Neural cell (in vitro differentiated cells): ENCODE results near the gene RHOT1.

Source experiments
- EP300 ChIP-seq: fragments of 450-650 bp; conservative IDR thresholded peaks from 2 replicates; pipeline ENCODE4 v1.6.1; 2014; ENCODE audit warnings: antibody characterized with exemption, mild to moderate bottlenecking, moderate library complexity; ENCODE audit not compliant: poor library complexity, severe bottlenecking
- EZH2 ChIP-seq: fragments of 200-600, 300-800 bp; shearing (Covaris generic), sonication (generic); IDR thresholded peaks from 2 replicates; pipeline ENCODE4 v1.6.1; 2014; ENCODE audit warnings: antibody characterized with exemption, low read length, borderline replicate concordance, mild to moderate bottlenecking; ENCODE audit not compliant: insufficient read depth, poor library complexity, severe bottlenecking
- POLR2AphosphoS5 ChIP-seq: IDR thresholded peaks from 2 replicates; pipeline ENCODE4 v1.6.1; 2012
- RAD21 ChIP-seq: fragments of 450-650 bp; conservative IDR thresholded peaks from 2 replicates; pipeline ENCODE4 v1.6.1; 2014; ENCODE audit warnings: antibody characterized with exemption, mild to moderate bottlenecking, moderate library complexity
- SMC3 ChIP-seq: fragments of 450-650 bp; conservative IDR thresholded peaks from 2 replicates; pipeline ENCODE4 v1.6.1; 2014; ENCODE audit warnings: antibody characterized with exemption, mild to moderate bottlenecking, moderate library complexity; ENCODE audit not compliant: poor library complexity
- TAF1 ChIP-seq: IDR thresholded peaks from 2 replicates; pipeline ENCODE4 v1.6.1; 2012; ENCODE audit warnings: low read depth
- TF ChIP-seq, protein P1 (sequence below): fragments of 450-650 bp; IDR thresholded peaks from 2 replicates; pipeline ENCODE4 v1.5.1; 2014; ENCODE audit warnings: antibody characterized with exemption, mild to moderate bottlenecking, moderate library complexity; ENCODE audit not compliant: poor library complexity, severe bottlenecking
- TF ChIP-seq, protein P2 (sequence below): IDR thresholded peaks from 2 replicates; pipeline ENCODE4 v1.6.1; 2012; ENCODE audit warnings: borderline replicate concordance

DNA sequence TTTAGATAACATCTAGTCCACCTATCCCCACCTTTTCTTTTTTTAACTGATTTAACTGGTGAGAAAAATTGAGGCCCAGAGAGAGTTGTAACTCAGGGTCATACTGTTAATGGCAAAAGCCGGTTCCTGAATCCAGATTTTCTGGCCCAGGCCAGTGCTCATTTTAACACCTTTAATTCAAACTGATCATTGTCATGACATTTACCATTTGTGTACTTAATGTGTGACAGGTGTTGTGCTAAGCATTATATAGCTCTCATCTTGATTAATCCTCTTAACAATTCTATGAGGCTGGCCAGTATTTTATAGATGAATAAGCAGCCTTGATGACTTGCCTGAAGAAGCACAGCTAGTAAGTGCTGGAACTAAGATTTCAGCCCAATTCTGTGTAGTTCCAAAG is 14.4 kb downstream of the RHOT1 start:
- TF ChIP-seq, protein P1, sequence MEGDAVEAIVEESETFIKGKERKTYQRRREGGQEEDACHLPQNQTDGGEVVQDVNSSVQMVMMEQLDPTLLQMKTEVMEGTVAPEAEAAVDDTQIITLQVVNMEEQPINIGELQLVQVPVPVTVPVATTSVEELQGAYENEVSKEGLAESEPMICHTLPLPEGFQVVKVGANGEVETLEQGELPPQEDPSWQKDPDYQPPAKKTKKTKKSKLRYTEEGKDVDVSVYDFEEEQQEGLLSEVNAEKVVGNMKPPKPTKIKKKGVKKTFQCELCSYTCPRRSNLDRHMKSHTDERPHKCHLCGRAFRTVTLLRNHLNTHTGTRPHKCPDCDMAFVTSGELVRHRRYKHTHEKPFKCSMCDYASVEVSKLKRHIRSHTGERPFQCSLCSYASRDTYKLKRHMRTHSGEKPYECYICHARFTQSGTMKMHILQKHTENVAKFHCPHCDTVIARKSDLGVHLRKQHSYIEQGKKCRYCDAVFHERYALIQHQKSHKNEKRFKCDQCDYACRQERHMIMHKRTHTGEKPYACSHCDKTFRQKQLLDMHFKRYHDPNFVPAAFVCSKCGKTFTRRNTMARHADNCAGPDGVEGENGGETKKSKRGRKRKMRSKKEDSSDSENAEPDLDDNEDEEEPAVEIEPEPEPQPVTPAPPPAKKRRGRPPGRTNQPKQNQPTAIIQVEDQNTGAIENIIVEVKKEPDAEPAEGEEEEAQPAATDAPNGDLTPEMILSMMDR, result no peak
- TF ChIP-seq POLR2AphosphoS5 (no peak), TAF1 (no peak), EP300 (no peak), EZH2 (no peak), SMC3 (no peak), RAD21 (no peak)
- TF ChIP-seq, protein P2, sequence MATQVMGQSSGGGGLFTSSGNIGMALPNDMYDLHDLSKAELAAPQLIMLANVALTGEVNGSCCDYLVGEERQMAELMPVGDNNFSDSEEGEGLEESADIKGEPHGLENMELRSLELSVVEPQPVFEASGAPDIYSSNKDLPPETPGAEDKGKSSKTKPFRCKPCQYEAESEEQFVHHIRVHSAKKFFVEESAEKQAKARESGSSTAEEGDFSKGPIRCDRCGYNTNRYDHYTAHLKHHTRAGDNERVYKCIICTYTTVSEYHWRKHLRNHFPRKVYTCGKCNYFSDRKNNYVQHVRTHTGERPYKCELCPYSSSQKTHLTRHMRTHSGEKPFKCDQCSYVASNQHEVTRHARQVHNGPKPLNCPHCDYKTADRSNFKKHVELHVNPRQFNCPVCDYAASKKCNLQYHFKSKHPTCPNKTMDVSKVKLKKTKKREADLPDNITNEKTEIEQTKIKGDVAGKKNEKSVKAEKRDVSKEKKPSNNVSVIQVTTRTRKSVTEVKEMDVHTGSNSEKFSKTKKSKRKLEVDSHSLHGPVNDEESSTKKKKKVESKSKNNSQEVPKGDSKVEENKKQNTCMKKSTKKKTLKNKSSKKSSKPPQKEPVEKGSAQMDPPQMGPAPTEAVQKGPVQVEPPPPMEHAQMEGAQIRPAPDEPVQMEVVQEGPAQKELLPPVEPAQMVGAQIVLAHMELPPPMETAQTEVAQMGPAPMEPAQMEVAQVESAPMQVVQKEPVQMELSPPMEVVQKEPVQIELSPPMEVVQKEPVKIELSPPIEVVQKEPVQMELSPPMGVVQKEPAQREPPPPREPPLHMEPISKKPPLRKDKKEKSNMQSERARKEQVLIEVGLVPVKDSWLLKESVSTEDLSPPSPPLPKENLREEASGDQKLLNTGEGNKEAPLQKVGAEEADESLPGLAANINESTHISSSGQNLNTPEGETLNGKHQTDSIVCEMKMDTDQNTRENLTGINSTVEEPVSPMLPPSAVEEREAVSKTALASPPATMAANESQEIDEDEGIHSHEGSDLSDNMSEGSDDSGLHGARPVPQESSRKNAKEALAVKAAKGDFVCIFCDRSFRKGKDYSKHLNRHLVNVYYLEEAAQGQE, result no peak
